ENCODE data around the gene IFFO2.
"Not testable (repeated sequence)": the region's sequence is repeated elsewhere in the genome, so short reads cannot be mapped to it uniquely, and the experiment has no call there.

The IFFO2 gene

DNA sequence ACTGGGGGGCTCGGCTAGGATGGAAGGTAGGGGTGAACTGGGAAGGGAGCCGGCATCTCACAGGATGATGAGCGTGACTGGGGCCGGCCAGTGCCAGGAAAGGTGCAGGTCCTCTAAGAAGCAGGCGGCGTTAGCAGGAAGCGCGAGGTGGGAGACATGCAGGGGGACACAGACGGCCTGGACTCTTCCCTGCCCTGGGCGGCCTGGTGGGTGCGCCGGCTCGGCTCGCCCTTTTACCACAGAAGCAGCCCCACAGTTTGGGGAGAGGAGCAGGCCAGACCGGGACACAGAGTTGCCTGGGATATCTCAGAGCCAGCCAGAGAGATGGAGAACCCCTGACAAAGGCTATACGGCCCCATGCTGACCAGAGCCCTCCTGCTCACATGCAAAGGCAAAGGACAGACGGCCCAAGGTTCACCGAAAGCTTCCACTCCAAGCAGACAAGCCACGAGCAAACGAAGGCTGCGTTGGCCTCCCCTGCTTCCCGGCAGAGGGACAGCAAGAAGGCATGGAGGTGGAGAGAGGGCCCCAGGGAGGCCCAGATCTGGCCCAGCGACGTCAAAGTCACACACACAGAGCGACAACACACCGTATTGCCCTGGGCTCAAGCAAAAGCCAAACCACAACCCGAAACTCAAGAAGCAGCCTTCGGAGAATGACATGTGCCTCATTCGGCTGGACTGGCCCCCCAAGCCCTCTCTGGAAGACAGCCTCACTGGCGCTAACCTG lies 39.2 kb downstream of the IFFO2 start:
- DNase-seq = no peak

DNA sequence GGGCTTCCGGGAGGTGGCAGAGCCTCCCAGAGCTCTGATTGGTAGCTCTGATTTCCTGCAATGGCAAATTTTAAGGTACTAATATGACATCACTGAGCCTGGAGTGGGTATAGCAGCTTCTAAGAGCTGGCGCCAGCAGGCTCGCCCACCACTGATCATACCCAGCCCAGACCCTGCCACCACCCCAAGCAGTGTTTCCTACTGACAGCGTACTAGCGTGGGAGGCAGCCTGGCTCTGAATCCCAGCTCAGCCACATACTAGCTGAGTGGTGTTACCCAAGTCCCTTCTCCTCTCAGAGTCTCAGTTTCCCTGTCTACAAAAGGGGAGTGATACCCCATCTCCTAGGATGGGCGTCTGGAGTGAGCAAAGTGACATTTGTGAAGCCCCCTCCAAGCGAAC lies 41.1 kb downstream of the IFFO2 start:
- no peak for DNase-seq

DNA sequence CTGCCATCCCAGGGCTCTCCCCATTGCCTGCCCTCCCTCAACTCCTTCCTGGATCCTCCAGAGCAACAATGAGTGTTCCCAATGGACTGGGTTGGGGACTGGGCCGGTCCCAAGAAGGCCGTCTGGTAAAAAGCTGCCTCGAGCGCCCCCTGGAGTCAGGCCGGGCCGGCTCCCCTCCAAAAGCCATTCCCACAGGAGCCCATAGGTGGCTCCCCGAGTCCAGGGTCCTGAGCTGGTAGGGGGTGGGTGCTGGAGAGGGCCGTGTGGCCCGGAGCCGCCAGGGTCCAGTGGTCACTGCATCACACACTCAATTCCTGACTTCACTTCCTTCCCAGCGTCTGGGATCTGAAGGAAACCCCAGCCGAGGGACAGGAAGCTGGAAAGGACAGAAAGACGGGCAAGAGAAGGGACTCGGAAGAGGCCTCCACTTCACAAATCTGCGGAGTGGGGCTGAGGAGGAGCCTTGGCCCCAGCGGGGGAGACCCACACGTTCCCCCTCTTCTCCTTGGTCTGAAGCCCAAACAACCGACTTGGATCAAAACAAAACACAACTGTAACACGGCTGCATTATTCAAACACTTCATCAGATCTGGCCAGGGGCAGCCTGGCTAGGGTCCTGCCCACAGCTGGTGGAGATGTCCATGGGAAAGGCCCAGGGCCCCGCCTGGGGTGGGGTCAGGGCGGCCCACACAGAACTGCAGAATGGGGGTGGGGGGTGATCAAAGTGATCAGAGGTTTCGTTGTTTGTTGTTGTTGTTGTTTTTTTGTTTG lies 43.2 kb downstream of the IFFO2 start:
- DNase-seq = peak; percentile 34

DNA sequence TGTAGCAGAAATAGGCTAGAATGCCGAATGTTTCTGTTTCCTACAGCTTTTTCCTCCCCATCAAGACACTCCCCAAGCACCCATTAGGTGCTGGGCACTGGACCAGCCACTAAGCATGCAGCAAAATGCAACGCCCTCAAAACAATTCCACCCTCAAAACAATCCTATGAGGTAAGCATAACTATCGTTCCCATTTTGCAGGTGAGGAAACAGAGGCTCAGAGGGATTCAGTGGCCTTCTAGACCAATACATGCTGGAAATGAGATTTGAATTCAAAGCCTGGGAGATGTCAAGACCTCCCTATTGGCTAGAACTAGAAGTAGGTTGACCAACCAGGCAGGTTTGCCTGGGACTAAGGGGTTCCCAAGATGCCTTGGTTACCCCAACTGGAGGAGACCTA lies 43.9 kb downstream of the IFFO2 start:
- DNase-seq = no peak

DNA sequence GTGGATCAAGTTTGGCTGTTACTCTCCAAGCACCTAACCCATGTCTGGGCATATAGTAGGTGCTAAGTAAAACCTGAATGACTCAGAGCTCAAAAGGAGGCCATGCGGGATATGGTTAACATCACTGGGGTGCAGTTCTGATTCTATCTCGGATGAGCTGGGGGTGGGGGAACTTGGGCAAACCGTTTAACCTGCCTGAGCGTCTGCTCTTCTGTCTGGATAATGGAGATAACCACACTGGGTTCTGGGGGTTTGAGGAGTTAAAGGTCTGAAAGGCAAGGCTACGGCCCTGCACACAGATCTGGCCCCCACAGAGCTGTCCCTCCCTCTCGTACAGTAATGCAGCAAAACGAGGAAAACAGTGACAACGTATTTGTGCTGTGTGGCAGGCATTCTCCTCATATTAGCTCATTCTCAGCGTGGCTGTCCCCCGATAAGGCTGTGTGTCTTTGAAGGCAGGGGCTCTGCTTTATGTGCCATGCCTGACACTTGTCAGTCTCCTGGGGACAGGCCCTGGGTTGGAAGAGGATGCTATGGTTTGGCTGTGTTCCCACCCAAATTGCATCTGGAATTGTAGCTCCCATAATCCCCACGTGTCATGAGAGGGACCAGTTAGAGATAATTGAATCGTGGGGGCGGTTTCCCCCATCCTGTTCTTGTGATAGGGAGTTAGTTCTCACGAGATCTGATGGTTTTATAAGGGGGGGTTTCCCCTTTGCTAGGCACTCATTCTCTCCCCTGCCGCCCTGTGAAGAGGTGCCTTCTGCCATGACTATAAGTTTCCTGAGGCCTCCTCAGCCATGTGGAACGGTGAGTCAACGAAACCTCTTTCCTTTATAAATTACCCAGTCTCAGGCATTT lies 47.3 kb downstream of the IFFO2 start:
- DNase-seq = peak; percentile 38

DNA sequence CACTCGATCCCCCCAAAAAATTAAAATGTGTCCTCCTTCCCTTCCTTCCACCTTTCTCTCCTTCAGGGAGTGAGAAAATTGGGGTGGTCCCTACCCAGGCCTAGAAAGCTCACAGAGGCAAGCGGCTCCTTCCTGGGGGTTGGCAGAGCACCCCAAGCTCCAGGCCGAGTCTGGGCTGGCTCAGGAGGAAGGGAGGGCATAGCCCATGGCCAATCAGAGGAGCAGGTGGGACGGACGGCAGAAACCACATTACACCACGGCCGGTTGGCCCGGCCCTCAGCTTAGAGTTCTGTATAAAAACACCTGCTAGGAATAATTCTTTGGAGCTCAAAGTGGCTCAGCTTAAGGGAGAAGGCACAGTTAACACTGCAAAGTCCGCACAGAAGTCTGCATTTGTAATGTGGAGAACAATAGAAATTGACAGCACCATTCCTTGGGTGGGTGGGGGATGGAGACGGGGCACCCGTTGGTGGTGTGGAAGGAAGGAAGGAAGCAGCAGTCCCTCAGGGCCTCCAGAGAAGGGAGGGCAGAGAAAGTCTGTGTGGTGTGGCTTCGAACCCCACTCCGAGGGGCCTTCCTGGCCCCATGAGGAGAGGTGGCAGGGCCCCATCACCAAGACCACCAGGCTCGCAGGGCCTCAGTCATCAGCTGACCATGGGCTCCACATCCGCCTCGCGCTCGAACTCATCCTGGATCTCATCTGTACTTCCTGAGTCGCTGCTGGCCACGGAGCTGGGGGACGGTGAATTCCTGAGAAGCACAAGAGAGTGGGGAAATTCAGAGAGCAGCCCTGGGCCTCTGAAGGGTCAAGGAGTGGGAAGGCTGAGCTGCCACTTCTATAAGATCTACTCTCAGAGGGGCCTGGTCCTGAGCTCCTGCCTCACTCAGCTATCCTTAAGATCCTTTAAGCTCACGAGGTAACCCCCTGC lies 48.3 kb downstream of the IFFO2 start:
- DNase-seq = peak; percentile 87

DNA sequence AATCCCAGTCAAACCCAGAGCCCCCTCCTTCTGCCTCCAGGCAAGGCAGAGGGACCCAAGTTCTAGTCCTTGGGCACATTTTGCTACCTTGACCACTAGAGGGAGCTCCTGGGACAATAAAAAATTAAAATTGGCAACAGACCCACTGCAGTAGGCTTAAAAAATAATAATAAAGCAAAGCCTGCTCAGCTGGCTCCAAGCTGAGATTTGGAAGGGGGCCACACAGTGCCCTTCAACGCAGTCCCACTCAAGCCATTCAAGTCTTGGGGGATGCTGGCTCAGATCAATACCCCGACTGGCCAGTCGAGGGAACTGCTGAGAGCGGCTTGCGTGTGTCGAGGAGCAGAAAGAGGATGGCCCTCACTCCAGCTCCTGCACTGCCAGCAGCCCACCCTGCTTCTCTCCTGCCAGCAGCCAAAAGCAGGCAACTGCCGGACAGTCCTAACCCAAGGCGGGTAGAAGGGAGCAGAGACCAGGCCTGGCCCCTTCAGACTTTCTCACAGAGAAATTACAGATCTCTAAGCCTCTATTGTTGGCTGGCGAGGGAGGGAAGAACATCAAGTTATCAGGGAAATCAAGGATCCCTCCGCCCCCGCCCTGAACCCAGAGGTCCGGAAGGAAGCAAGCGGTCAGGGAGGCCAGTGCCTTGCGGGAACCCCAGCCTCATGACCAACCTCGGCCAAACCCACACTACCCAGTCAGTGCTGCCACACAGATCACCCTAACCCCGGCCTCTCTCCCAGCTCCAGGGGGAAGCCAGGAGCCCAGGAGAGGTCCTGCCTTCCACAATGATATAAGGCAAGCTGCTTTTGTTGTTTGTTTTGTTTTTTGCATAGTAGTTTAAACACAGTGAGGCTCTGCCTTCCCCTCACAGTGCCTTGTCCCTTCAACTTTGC lies 49.2 kb downstream of the IFFO2 start:
- DNase-seq = peak; percentile 73

DNA sequence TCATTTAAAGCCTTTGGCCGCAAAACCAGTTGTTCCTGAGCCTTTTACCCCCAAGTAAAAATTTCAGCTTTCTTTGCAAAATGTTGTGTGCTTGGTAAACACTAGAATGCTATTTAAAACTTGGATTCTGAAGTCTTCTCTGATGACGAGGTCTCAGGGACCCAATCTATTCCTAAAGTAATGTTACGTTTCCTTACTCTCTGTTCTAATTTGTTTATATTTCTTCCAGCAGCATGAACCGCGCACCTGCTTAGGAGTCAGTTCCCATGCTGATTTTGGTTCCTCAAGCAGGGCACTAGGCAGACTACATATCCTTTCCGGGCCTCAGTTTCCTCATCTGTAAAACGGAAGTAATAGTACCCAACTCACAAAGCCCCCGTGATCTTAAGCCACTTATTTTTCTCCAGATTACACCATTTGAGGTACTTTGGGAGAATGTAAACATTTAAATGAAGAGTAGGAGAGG lies 53.2 kb downstream of the IFFO2 start:
- DNase-seq = no peak

DNA sequence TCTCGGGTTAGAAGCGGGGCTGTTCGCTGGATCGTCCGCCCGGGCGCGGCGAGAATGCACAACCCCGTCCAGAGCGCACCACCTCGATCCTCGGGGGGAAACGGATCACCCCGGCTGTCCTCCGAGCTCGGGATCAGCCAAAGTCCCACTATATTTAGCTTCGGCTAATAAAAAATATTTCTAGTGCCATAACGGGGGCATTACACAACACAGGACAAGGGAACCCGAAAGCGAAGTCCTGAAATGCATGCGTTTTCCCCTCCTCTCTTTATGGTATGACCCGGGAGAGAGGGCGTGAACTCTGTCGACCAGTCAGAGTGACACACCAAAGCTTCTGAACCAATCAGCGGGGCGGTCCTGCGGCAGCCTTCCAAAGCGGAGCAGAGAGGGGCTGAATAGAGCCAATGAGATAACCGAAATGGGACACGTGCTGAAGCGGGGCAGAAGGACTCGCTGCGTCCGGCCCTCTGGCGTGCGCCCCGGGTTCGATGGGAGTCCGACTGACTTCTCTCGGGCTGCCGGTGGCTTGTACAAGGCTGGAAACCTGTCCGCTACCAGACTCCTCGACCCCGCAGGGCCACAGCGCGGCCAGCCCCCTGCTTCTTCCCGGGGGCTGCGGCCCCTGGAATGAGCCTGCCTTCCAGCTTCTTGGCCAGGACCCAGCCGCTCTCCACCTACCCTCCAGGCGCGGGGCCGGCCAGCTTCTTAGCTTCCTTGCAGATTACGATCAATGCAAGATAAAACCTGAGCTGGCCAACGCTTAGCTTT lies 53.8 kb downstream of the IFFO2 start, which contains the start of gene ALDH4A1:
Gene ALDH4A1, minus strand, starts transcription at position 33 of the 768 bp plus-strand sequence. Its CDS starts 32 bp downstream, at position 1.
- DNase-seq = peak; percentile 92

DNA sequence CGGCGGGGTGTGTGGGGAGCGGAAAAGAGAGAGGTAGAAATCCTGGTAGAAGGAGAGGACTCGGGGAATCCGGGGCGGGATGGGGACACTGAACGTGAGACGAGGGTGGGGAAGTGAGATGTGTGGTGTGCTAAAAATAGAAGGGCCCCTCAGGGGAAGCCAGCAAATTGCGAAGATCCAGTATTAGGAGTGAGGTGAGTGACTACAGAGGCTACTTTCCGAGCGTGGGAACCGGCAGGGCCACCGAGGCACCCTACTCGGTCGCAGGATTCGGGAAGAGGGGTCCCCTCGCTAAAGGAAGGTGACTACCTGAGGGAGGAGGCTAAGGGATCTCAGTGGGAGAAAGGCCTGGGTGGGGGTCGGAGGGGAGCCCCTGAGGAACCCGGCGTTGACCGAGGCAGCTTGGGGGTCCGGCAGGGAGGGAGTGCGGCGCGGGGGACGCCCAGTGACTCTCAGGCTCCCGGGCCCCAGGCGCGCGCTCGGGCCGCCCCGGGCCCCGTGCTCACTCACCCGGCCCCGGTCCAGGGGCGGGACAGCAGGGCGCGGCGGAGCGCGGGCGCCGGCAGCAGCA lies 54.4 kb downstream of the IFFO2 start:
- DNase-seq = no peak

DNA sequence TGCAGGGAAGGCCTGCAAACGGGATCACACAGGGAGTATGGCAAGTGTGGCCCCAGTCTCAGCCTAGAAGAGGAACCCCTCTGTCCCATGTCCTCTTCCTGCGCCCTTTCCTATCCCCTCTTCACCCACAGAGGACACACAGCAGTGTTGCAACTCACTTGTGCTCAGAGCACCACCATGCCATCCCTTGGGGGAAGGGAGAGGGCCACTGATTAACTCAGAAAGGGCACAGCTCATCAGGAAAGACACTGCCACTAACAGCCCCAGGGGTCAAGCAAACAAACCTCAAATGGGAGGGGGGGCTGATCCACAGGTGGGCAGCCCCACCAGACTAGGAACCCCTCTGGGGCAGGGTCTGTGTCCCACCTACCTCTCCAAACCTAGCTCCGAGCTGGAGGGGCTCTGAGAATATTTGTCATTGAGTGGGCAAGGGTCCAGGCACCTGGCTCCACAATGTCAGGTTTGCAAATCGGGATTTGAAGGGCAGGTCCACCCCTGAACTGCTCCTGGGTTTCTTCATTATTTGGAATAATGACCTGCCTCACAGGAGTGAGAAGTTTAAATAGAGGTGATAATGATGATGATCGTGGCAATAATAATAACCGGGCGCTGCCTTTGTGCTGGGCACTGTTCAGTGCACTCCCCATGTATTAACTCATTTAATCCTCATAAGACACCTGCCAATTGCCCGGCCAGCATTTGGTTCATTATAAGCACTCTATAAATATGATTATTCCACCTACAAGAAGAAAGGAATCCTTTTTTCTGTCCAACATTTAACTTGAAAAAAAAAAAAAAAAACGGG lies 55.1 kb downstream of the IFFO2 start:
- peak; percentile 46 for DNase-seq

DNA sequence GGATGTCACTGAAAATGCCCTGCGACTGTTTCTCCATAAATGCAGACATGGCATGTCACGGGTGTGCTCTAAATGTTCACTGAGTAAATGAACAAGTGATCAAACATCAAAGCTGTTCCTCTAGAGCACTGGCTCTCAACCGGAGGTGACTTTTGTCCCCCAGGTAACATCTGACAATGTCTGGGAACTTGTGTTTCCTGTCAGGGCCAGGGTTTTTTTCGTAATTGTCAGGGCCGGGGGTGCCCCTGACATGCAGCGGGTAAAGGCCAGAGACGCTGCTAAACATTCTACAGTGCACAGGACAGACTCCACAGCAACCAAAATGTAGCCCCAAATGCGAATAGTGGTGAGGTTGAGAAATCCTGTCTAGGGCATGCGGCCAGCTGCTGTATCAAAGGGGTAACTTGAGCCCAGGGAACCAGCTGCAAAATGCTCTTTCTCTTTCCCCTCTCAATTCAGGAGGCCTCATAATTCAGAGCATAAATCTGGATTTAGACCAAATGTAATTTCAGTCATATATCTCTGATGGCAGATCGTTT lies 56.1 kb downstream of the IFFO2 start:
- DNase-seq = peak; percentile 63

DNA sequence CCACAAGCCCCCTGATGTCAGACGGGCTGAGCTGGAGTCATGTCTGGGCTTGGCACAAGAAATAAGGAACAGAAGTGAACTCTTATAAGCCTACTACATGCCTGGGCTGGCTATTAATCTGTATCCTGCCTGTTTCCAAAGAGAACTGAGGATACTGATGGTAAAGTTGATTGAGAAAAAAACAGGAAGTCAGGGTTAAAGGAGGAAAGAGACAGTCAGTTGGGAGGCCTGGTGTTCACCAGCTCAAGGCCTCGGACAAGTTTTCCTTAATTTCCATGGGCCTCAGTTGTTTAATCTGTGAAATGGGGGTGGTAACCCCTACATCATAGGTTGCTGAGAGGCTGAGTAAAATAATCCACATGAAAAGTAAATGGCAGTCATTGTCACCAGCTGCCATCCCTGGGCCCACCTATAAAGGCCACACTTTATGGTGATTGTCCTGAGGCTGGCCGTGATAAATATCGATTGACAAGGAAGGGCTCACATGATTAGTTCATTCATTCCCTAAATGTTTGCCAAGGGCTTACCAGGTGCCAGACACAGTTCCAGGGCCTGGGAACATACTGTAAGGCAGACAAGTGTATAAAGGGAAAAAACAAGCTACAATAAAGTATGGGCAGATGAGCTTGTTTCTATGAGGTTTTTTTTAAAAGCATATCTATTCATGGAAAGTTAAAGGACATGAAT lies 57.0 kb downstream of the IFFO2 start:
- DNase-seq = no peak

DNA sequence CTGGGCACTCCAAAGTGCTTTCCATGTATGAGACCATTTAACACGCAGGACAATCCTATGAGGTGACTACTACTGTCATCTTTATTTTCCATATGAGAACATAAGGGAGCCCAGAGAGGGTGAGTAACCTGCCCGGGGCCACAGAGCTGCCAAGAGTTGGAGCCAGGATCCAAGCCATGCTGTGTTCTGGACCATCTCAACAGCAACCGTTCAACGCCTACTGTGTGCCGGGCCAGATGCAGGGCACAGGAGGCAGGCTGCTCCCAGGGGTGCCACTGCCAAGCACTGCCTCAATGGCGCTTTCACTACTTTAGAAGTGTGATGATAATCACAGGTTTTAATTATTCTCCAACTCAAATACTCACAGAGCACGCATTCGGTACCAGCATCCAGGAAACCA lies 57.9 kb downstream of the IFFO2 start:
- DNase-seq = no peak

DNA sequence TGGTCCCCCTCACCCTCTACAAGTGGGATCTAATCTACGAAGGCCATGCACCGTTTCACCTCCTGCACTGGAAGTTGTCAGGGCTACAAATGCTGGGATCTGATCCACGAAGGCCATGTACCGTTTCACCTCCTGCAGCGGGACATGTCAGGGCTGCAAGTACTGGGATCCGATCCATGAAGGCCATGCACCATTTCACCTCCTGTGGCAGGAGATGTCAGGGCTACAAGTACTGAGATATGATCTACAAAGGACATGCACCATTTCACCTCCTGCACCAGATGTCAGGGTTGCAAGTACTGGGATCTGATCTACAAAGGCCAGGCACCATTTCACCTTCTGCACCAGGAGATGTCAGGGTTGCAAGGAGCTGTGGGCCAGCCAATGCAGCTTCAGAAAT lies 61.2 kb downstream of the IFFO2 start:
- no peak for DNase-seq

DNA sequence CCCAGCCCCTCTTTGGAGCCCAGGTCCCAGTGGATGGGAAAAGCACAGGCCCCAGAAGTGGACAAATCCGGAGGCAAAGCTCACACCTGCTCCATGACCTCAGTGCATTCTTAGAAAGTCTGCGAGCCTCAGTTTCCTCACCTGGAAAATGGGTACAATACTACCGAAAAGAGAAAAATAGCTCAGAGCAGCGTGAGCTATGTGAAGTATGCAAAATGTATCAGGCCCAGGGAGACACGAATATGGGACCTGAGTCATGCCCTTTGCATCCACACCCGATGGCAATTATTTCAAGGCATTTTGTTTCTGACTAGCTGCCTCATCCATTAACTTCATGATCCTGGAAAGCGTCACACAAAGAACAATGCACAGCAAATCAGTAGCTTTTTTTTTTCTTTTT lies 63.4 kb downstream of the IFFO2 start:
- no peak for DNase-seq

DNA sequence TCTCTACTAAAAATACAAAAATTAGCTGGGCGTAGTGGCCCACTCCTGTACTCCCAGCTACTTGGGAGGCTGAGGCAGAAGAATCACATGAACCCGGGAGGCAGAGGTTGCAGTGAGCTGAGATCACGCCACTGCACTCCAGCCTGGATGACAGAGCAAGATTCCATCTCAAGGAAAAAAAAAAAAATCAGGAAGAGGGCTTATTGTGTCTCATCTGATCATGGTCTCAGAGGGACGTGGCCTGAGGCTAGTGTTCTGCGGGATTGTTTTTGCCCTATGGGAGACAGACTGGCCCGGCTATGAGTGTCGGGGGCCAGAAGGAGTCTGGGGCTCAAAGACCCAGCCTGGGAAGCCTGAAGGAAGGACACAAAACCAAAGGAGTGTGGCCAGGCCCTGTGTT lies 64.6 kb downstream of the IFFO2 start:
- DNase-seq = not testable (repeated sequence)

DNA sequence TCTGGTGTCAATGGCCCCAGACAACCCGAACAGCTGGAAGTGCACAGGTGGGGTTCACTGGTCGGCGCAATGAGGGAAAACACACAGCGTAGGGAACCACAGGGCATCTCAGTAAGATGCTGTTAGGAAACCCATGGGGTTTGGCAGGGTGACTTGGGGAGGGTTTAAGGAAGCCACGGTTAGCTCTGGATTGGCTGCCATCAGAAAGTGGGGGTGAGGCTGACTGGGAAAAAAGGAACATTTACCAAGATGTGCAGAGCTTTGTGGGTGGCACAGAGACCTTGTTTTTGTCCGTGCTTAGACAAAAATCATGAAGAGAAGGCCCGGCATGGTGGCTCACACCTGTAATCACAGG lies 65.1 kb downstream of the IFFO2 start:
- no peak for DNase-seq
